Measurements from ENCODE around the gene PARD3.

DNA sequence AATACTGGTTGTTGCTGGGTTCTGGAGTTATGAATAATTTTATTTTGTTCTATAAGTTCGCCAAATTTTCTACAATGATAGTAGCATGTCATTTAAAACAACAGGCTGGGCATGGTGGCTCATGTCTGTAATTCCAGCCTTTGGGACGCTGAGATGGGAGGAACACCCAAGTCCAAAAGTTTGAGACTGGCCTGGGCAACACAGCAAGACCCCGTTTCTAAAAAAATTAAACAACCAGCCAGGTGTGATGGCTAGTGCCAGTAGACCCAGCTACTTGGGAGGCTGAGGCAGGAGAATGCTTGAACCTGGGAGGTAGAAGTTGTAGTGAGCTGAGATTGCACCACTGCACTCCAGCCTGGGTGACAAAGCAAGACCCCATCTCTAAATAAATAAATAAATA, 347.7 kb downstream of the PARD3 start:
- TF ChIP-seq, protein P1, sequence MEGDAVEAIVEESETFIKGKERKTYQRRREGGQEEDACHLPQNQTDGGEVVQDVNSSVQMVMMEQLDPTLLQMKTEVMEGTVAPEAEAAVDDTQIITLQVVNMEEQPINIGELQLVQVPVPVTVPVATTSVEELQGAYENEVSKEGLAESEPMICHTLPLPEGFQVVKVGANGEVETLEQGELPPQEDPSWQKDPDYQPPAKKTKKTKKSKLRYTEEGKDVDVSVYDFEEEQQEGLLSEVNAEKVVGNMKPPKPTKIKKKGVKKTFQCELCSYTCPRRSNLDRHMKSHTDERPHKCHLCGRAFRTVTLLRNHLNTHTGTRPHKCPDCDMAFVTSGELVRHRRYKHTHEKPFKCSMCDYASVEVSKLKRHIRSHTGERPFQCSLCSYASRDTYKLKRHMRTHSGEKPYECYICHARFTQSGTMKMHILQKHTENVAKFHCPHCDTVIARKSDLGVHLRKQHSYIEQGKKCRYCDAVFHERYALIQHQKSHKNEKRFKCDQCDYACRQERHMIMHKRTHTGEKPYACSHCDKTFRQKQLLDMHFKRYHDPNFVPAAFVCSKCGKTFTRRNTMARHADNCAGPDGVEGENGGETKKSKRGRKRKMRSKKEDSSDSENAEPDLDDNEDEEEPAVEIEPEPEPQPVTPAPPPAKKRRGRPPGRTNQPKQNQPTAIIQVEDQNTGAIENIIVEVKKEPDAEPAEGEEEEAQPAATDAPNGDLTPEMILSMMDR (IDR thresholded peaks at IDR 0.05): no peak
- TF ChIP-seq POLR2A (IDR thresholded peaks at IDR 0.05; ENCODE audit: low read depth) (no peak), POLR2AphosphoS5 (IDR thresholded peaks at IDR 0.05) (no peak), EP300 (IDR thresholded peaks at IDR 0.05) (no peak)
